H1 (cell line): ENCODE data around the gene HLA-DMB. TPM values are rescaled to one million over a fixed set of nuclear protein-coding genes. Genes with fewer than 3 reads are reported as not detected.

Source experiments
- CTCF ChIA-PET: fragments of 300-600 bp; sonication (Branson Sonifier 250); formaldehyde crosslinking; loops from one replicate; lab custom pipeline; 2021; ENCODE audit not compliant: partially characterized antibody; lab: Charles Lee
- POLR2A ChIA-PET: fragments of 300-600 bp; sonication (Branson Sonifier 250); formaldehyde crosslinking; loops from one replicate; lab custom pipeline; 2021; ENCODE audit warnings: inconsistent platforms; ENCODE audit not compliant: partially characterized antibody; lab: Charles Lee
- DNase-seq, 2 experiments: peaks; one replicate each; pipeline versions ENCODE4 v3.0.0 to v3.0.0-alpha.2; 2010 to 2022; ENCODE audit warnings: low spot score in 2 of 2, low read depth in 1 of 2, mixed read lengths in 1 of 2
- FAIRE-seq: peaks from 2 replicates; lab custom pipeline; 2011; peaks lifted over from hg19 to GRCh38; lab: Jason Lieb, UNC
- H2AFZ ChIP-seq: 2 replicates; pipeline ENCODE4 v1.8.1; 2012; ENCODE audit warnings: low read length, inconsistent platforms
- H2AK5ac ChIP-seq: 2 replicates; pipeline ENCODE4 v1.6.1; 2013; ENCODE audit warnings: low read depth, low read length
- H2BK120ac ChIP-seq: replicated peaks from 2 replicates; pipeline ENCODE3; 2013; ENCODE audit warnings: low read depth, low read length, inconsistent platforms
- H2BK12ac ChIP-seq: 2 replicates; pipeline ENCODE4 v1.6.1; 2013; ENCODE audit warnings: low read depth, low read length
- H2BK15ac ChIP-seq: 2 replicates; pipeline ENCODE4 v1.6.1; 2013; ENCODE audit warnings: low read length
- H2BK20ac ChIP-seq: 2 replicates; pipeline ENCODE4 v1.6.1; 2013; ENCODE audit warnings: low read length
- H2BK5ac ChIP-seq: 2 replicates; pipeline ENCODE4 v1.6.1; 2013; ENCODE audit warnings: low read depth, low read length
- H3K14ac ChIP-seq: 2 replicates; pipeline ENCODE4 v1.6.1; 2013; ENCODE audit warnings: inconsistent platforms; ENCODE audit not compliant: insufficient read length
- H3K18ac ChIP-seq: 2 replicates; pipeline ENCODE4 v1.6.1; 2013; ENCODE audit warnings: low read length; ENCODE audit errors: extremely low read depth
- H3K23ac ChIP-seq: 2 replicates; pipeline ENCODE4 v1.6.1; 2013; ENCODE audit warnings: inconsistent platforms; ENCODE audit not compliant: insufficient read length
- H3K23me2 ChIP-seq: 2 replicates; pipeline ENCODE4 v1.6.1; 2013; ENCODE audit warnings: low read depth, low read length
- H3K27ac ChIP-seq: 2 replicates; pipeline ENCODE4 v1.6.1; 2011; ENCODE audit warnings: low read depth, low read length, inconsistent platforms
- H3K27me3 ChIP-seq, 4 experiments: replicated peaks in 1 of 4; 1 replicate in 1 of 4; 2 replicates in 3 of 4; pipeline versions ENCODE4 v1.6.1 to v1.8.1; 2011 to 2013; ENCODE audit warnings: low read length in 3 of 4, mild to moderate bottlenecking in 3 of 4, inconsistent platforms in 2 of 4, mixed read lengths in 2 of 4, moderate library complexity in 1 of 4; ENCODE audit not compliant: control insufficient read depth in 3 of 4, insufficient read depth in 3 of 4; ENCODE audit errors: extremely low read depth in 1 of 4
- H3K36me3 ChIP-seq, 4 experiments: 2 replicates each; pipeline versions ENCODE4 v1.6.1 to v1.8.1; 2011 to 2013; ENCODE audit warnings: mild to moderate bottlenecking in 4 of 4, low read length in 3 of 4, moderate library complexity in 2 of 4, control low read depth in 1 of 4, inconsistent platforms in 1 of 4; ENCODE audit not compliant: insufficient read depth in 4 of 4, control insufficient read depth in 2 of 4
- H3K4ac ChIP-seq: replicated peaks from 2 replicates; pipeline ENCODE3; 2013; ENCODE audit warnings: low read length, low read depth, mixed read lengths, inconsistent platforms; ENCODE audit not compliant: insufficient read length
- H3K4me1 ChIP-seq, 4 experiments: replicated peaks in 1 of 4; 1 replicate in 1 of 4; 2 replicates in 3 of 4; pipeline versions ENCODE4 v1.6.1 to v1.8.1; 2011 to 2013; ENCODE audit warnings: low read length in 3 of 4, inconsistent platforms in 2 of 4, mixed read lengths in 1 of 4; ENCODE audit not compliant: insufficient read depth in 4 of 4, control insufficient read depth in 3 of 4
- H3K4me2 ChIP-seq, 2 experiments: 2 replicates each; pipeline versions ENCODE4 v1.6.1 to v1.8.1; 2011 to 2013; ENCODE audit warnings: low read depth in 2 of 2, low read length in 2 of 2, control low read depth in 1 of 2, inconsistent platforms in 1 of 2, mild to moderate bottlenecking in 1 of 2; ENCODE audit not compliant: insufficient read depth in 1 of 2
- H3K4me3 ChIP-seq, 4 experiments: fragments of 200-600, 300-600 bp in 1 of 4; sonication (generic), shearing (Covaris generic), sonication (Bioruptor Twin) in 1 of 4; 2 replicates each; pipeline versions ENCODE4 v1.5.1 to v1.8.1; 2011 to 2016; ENCODE audit warnings: low read length in 4 of 4, low read depth in 3 of 4, control low read depth in 2 of 4, inconsistent platforms in 2 of 4, mild to moderate bottlenecking in 2 of 4, mixed read lengths in 1 of 4, moderate library complexity in 1 of 4; ENCODE audit not compliant: insufficient read depth in 2 of 4; ENCODE audit errors: extremely low read depth in 1 of 4
- H3K56ac ChIP-seq: replicated peaks from 2 replicates; pipeline ENCODE3; 2013; ENCODE audit warnings: low read depth, mild to moderate bottlenecking, mixed read lengths, low read length, inconsistent platforms; ENCODE audit not compliant: insufficient read length
- H3K79me1 ChIP-seq: 2 replicates; pipeline ENCODE4 v1.6.1; 2013; ENCODE audit warnings: low read depth, low read length, control low read depth
- H3K79me2 ChIP-seq, 2 experiments: 2 replicates each; pipeline versions ENCODE4 v1.6.1 to v1.8.1; 2012 to 2013; ENCODE audit warnings: low read length in 2 of 2, mild to moderate bottlenecking in 2 of 2, inconsistent platforms in 1 of 2; ENCODE audit not compliant: insufficient read depth in 2 of 2, control insufficient read depth in 1 of 2
- H3K9ac ChIP-seq, 4 experiments: replicated peaks in 1 of 4; 1 replicate in 1 of 4; 2 replicates in 3 of 4; pipeline versions ENCODE4 v1.6.1 to v1.8.1; 2011 to 2013; ENCODE audit warnings: low read depth in 3 of 4, low read length in 3 of 4, control low read depth in 2 of 4, mild to moderate bottlenecking in 2 of 4, moderate library complexity in 2 of 4, inconsistent platforms in 1 of 4; ENCODE audit errors: extremely low read depth in 1 of 4
- H3K9me3 ChIP-seq, 2 experiments: 2 replicates each; pipeline versions ENCODE4 v1.6.1 to v1.8.1; 2012 to 2013; ENCODE audit warnings: mild to moderate bottlenecking in 2 of 2, moderate library complexity in 2 of 2, control low read depth in 1 of 2, inconsistent platforms in 1 of 2, low read depth in 1 of 2, low read length in 1 of 2, mixed read lengths in 1 of 2; ENCODE audit not compliant: insufficient read depth in 2 of 2
- H4K20me1 ChIP-seq, 2 experiments: replicated peaks in 1 of 2; 2 replicates each; pipeline versions ENCODE3 to v1.8.1; 2011 to 2013; ENCODE audit warnings: inconsistent platforms in 2 of 2, low read length in 2 of 2, mild to moderate bottlenecking in 1 of 2; ENCODE audit not compliant: insufficient read depth in 2 of 2, control insufficient read depth in 1 of 2
- H4K5ac ChIP-seq: 2 replicates; pipeline ENCODE4 v1.6.1; 2013; ENCODE audit warnings: low read length, low read depth, mixed read lengths, inconsistent platforms; ENCODE audit not compliant: insufficient read length
- H4K8ac ChIP-seq: 2 replicates; pipeline ENCODE4 v1.8.0; 2013; ENCODE audit warnings: mild to moderate bottlenecking, moderate library complexity, low read length, inconsistent platforms; ENCODE audit not compliant: insufficient read depth; ENCODE audit errors: extremely low read depth
- H4K91ac ChIP-seq: replicated peaks from 2 replicates; pipeline ENCODE3; 2013; ENCODE audit warnings: low read length, mixed read lengths, inconsistent platforms; ENCODE audit not compliant: insufficient read length
- ATF3 ChIP-seq: IDR thresholded peaks from 2 replicates; pipeline ENCODE4 v1.6.1; 2011; ENCODE audit warnings: low read depth, mild to moderate bottlenecking, low read length; ENCODE audit not compliant: insufficient read depth
- CEBPB ChIP-seq: IDR thresholded peaks from 2 replicates; pipeline ENCODE4 v1.6.1; 2012; ENCODE audit warnings: low read depth, low read length
- EZH2 ChIP-seq: fragments of 200-600 bp; sonication (generic); IDR thresholded peaks from 2 replicates; pipeline ENCODE4 v1.7.1; 2012; ENCODE audit warnings: low read depth, mild to moderate bottlenecking, moderate library complexity, low read length, inconsistent platforms; ENCODE audit not compliant: severe bottlenecking
- JUND ChIP-seq: IDR thresholded peaks from 2 replicates; pipeline ENCODE4 v1.6.1; 2011; ENCODE audit warnings: mild to moderate bottlenecking, improper control_type of control experiment, low read length
- MAFK ChIP-seq: IDR thresholded peaks from 2 replicates; pipeline ENCODE4 v1.6.1; 2012; ENCODE audit warnings: low read depth, mild to moderate bottlenecking, improper control_type of control experiment, low read length
- SIN3A ChIP-seq, 2 experiments: IDR thresholded peaks in 1 of 2; conservative IDR thresholded peaks in 1 of 2; 2 replicates each; pipeline ENCODE4 v1.6.1; 2011 to 2012; ENCODE audit warnings: low read length in 2 of 2, improper control_type of control experiment in 1 of 2, low read depth in 1 of 2, mild to moderate bottlenecking in 1 of 2
- SP1 ChIP-seq: IDR thresholded peaks from 2 replicates; pipeline ENCODE4 v1.6.1; 2011; ENCODE audit warnings: low read depth, low read length
- TAF7 ChIP-seq: optimal IDR thresholded peaks from 2 replicates; pipeline ENCODE3; 2011; ENCODE audit warnings: low read depth, mild to moderate bottlenecking, inconsistent platforms, low read length, moderate library complexity, borderline replicate concordance
- WGBS, 2 experiments: shearing (Covaris generic) in 1 of 2; methylation state at CpG; one replicate each; pipeline versions ENCODE4 v1.1.6 to v1.1.7; 2013 to 2015; ENCODE audit warnings: low lambda C conversion rate in 2 of 2, mixed read lengths in 2 of 2, inconsistent platforms in 1 of 2, low coverage in 1 of 2, missing lambda C conversion rate in 1 of 2; ENCODE audit not compliant: insufficient replicate concordance in 2 of 2, insufficient coverage in 1 of 2, insufficient read length in 1 of 2; ENCODE audit errors: extremely low coverage in 1 of 2, missing lambda C conversion rate in 1 of 2; 5-methylcytosine and 5-hydroxymethylcytosine counted together
- polyA plus RNA-seq, 7 experiments: library from polyadenylated mRNA; depleted of rRNA in 3 of 7; stranded (reverse) in 5 of 7; unstranded in 2 of 7; fragments of >200 nt in 5 of 7; fragments of 200-250 nt in 2 of 7; gene quantifications; 1 replicate in 5 of 7; 2 replicates in 1 of 7; 4 replicates in 1 of 7; pipeline versions ENCODE4 v1.2.1 to v1.2.3, GENCODE V29; 2011 to 2013; ENCODE audit warnings: missing spikeins in 2 of 7, mixed read lengths in 2 of 7
- total RNA-seq: library from RNA; stranded (reverse); fragmentation: NEBNext Ultra II Directional; extraction: Animal tissue kit (Norgen Biotek cat#: 25700); gene quantifications from 2 replicates; pipeline ENCODE4 v1.2.1, GENCODE V29; 2021
- TF ChIP-seq, protein P1 (sequence below): IDR thresholded peaks from 2 replicates; pipeline ENCODE4 v1.6.1; 2012; ENCODE audit warnings: low read length, inconsistent platforms
- TF ChIP-seq, protein P2 (sequence below): IDR thresholded peaks from 2 replicates; pipeline ENCODE4 v1.6.1; 2011; ENCODE audit warnings: low read length, improper control_type of control experiment

The HLA-DMB gene
- total and polyA plus RNA-seq, 2 of the 8 experiments (the other 6 are each of a cell fraction or from before 2014, with no cell fraction given), result 2.7 to 4.7 TPM

DNA sequence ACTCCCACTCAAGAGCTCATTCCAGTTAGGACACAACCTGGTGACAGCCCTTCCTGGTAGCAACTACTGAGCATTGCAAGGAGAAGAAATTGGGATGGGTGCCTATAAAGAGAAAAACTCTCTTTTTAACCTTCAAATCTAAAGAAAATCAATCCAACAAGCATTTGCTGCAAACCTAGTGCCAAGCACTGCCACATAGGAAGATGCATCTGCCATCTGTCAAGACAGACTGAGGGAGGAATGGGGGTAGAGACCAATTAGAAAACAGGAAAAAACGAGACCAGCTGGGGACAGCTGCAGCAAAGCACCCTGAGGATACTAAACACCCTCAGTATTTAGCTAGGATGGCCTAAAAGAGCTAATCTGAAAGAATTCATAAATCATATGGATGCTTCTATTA is 27.9 kb downstream of the HLA-DMB start:
- no peak overlapping the region for H2AK5ac ChIP-seq
- peaks cover 0 to 1% (median 0%) of the 10 kb centered on the region in 4 experiments; a peak in 1 of 7 replicates for H3K27me3 ChIP-seq
- POLR2A ChIA-PET, result interaction anchor here (2.8 kb wide), 1 partner anchor 58 kb away, joined by 11 read pairs; no protein-coding TSS in a partner anchor
- H3K4me2 ChIP-seq, result no peak overlapping the region
- no peak overlapping the region for H3K56ac ChIP-seq
- no peaks in the 10 kb centered on the region for H3K79me1 ChIP-seq
- no peak overlapping the region for H3K23ac ChIP-seq
- H3K9ac ChIP-seq, result no peak overlapping the region
- no peak overlapping the region for H4K5ac ChIP-seq
- H4K91ac ChIP-seq, result no peak overlapping the region
- no peak overlapping the region for H2AFZ ChIP-seq
- FAIRE-seq (no peak), DNase-seq (no peak)
- H2BK15ac ChIP-seq, result no peak overlapping the region
- no peak overlapping the region for H3K27ac ChIP-seq
- H3K18ac ChIP-seq, result no peak overlapping the region
- H3K4me1 ChIP-seq, result no peaks in the 10 kb centered on the region
- WGBS, 2 experiments, result 73% methylated on average over 1 of the region's 1 CpG; no CpG with 5 or more reads in 1 of the 2 experiments
- H2BK120ac ChIP-seq, result no peak overlapping the region
- H3K4ac ChIP-seq, result no peak overlapping the region
- no peaks in the 10 kb centered on the region for H3K36me3 ChIP-seq
- no peak overlapping the region for H3K4me3 ChIP-seq
- no peak overlapping the region for H2BK20ac ChIP-seq
- H3K14ac ChIP-seq, result no peak overlapping the region
- H3K79me2 ChIP-seq, result no peaks in the 10 kb centered on the region
- H3K23me2 ChIP-seq, result no peaks in the 10 kb centered on the region
- TF ChIP-seq JUND, result no peak
- TF ChIP-seq, protein P1, sequence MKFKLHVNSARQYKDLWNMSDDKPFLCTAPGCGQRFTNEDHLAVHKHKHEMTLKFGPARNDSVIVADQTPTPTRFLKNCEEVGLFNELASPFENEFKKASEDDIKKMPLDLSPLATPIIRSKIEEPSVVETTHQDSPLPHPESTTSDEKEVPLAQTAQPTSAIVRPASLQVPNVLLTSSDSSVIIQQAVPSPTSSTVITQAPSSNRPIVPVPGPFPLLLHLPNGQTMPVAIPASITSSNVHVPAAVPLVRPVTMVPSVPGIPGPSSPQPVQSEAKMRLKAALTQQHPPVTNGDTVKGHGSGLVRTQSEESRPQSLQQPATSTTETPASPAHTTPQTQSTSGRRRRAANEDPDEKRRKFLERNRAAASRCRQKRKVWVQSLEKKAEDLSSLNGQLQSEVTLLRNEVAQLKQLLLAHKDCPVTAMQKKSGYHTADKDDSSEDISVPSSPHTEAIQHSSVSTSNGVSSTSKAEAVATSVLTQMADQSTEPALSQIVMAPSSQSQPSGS, result no peak
- TF ChIP-seq TAF7, result no peak
- no peak for TF ChIP-seq SIN3A (conservative IDR thresholded peaks at IDR 0.05 in 1 of 2, IDR thresholded peaks at IDR 0.05 in 1 of 2; ENCODE audit: low read depth in 1 of 2, low read length in 2 of 2)
- TF ChIP-seq CEBPB, result no peak
- TF ChIP-seq SP1, result no peak
- no peak for TF ChIP-seq ATF3
- no peak for TF ChIP-seq MAFK
- TF ChIP-seq, protein P2, sequence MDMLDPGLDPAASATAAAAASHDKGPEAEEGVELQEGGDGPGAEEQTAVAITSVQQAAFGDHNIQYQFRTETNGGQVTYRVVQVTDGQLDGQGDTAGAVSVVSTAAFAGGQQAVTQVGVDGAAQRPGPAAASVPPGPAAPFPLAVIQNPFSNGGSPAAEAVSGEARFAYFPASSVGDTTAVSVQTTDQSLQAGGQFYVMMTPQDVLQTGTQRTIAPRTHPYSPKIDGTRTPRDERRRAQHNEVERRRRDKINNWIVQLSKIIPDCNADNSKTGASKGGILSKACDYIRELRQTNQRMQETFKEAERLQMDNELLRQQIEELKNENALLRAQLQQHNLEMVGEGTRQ, result no peak
- TF ChIP-seq EZH2, result no peak
- TF ChIP-seq, all 59 proteins: peak for 0
- Histone ChIP-seq H2BK5ac (no peak overlapping the region), H3K9me3 (no peaks in the 10 kb centered on the region), H4K8ac (no peak overlapping the region), H2BK12ac (no peak overlapping the region), H4K20me1 (no peaks in the 10 kb centered on the region)
- CTCF ChIA-PET, result interaction anchor here (0.7 to 3.7 kb wide), 17 partner anchors 7 to 82 kb away, joined by 3 to 22 read pairs (median 5); no protein-coding TSS in a partner anchor
